K562 (cell line): ENCODE results near the gene AGAP3. TPM values are rescaled to one million over a fixed set of nuclear protein-coding genes. Genes with fewer than 3 reads are reported as not detected.

Experiments used
- ATAC-seq: fragments of 200-7000 bp; cut with Tn5 transposase; 3 replicates; pipeline ENCODE4 v1.9.1; 2020; ENCODE audit warnings: moderate library complexity
- BruUV-seq: library from RNA; stranded (reverse); fragments of 400-500 nt; replicated peaks from 2 replicates; lab custom pipeline; 2021; lab: Mats Ljungman, UMichigan
- CTCF ChIA-PET: fragments of 300-600 bp; formaldehyde crosslinking; extraction: SDS; loops from one replicate; lab custom pipeline; 2021; ENCODE audit warnings: low intra/inter-chr PET ratio; lab: Yijun Ruan, JAX
- POLR2A ChIA-PET: fragments of 300-600, 350-650 bp; sonication (Branson Sonifier 250); formaldehyde crosslinking; extraction: SDS; loops from one replicate; lab custom pipeline; 2021; ENCODE audit warnings: antibody characterized with exemption, inconsistent platforms; lab: Yijun Ruan, JAX
- DNase-seq, 4 experiments: peaks; one replicate each; pipeline versions ENCODE4 v3.0.0 to v3.0.0-alpha.2; 2011 to 2018; ENCODE audit warnings: low spot score in 3 of 4, mixed read lengths in 3 of 4; ENCODE audit errors: extremely low read depth in 1 of 4
- FAIRE-seq: peaks from 2 replicates; lab custom pipeline; 2011; peaks lifted over from hg19 to GRCh38; lab: Jason Lieb, UNC
- H2AFZ ChIP-seq: 2 replicates; pipeline ENCODE4 v1.6.0; 2011; ENCODE audit warnings: low read depth, low read length, control low read depth, inconsistent platforms
- H3K27ac ChIP-seq: fragments of 200-600 bp; 3 replicates; pipeline ENCODE4 v1.8.0; 2011; ENCODE audit warnings: low read depth, mild to moderate bottlenecking, control low read depth, inconsistent platforms, low read length, moderate library complexity, mixed read lengths; ENCODE audit errors: extremely low read depth
- H3K27me3 ChIP-seq, 2 experiments: fragments of 300-600 bp in 1 of 2; 2 replicates in 1 of 2; 3 replicates in 1 of 2; pipeline versions ENCODE4 v1.6.0 to v1.8.0; 2011; ENCODE audit warnings: inconsistent platforms in 2 of 2, low read length in 2 of 2, mild to moderate bottlenecking in 1 of 2, mixed read lengths in 1 of 2, moderate library complexity in 1 of 2; ENCODE audit not compliant: control insufficient read depth in 2 of 2, insufficient read depth in 2 of 2
- H3K36me3 ChIP-seq: fragments of 300-600 bp; 3 replicates; pipeline ENCODE4 v1.8.0; 2011; ENCODE audit warnings: mild to moderate bottlenecking, low read length, inconsistent platforms; ENCODE audit not compliant: control insufficient read depth, insufficient read depth
- H3K4me1 ChIP-seq, 2 experiments: fragments of 200-600 bp in 1 of 2; replicated peaks in 1 of 2; 2 replicates in 1 of 2; 3 replicates in 1 of 2; pipeline versions ENCODE4 v1.5.1 to v1.8.0; 2011; ENCODE audit warnings: inconsistent platforms in 2 of 2, low read length in 2 of 2, mild to moderate bottlenecking in 1 of 2, mixed read lengths in 1 of 2, moderate library complexity in 1 of 2; ENCODE audit not compliant: control insufficient read depth in 2 of 2, insufficient read depth in 2 of 2
- H3K4me2 ChIP-seq: 2 replicates; pipeline ENCODE4 v1.6.1; 2011; ENCODE audit warnings: low read length, control low read depth, inconsistent platforms, mixed read lengths; ENCODE audit not compliant: insufficient read depth
- H3K4me3 ChIP-seq: fragments of 200-600 bp; sonication (generic), shearing (Covaris generic); 2 replicates; pipeline ENCODE4 v1.5.1; 2016; ENCODE audit warnings: control low read depth, inconsistent platforms
- H3K79me2 ChIP-seq: fragments of 200-600 bp; 3 replicates; pipeline ENCODE4 v1.8.0; 2011; ENCODE audit warnings: low read length, inconsistent platforms; ENCODE audit not compliant: control insufficient read depth, insufficient read depth
- H3K9ac ChIP-seq, 2 experiments: 2 replicates each; pipeline versions ENCODE4 v1.6.0 to v1.6.1; 2011; ENCODE audit warnings: low read depth in 2 of 2, low read length in 2 of 2, control low read depth in 1 of 2, inconsistent platforms in 1 of 2, mild to moderate bottlenecking in 1 of 2, mixed read lengths in 1 of 2; ENCODE audit not compliant: insufficient read depth in 1 of 2
- H3K9me1 ChIP-seq: one replicate; pipeline ENCODE4 v1.6.0; 2011; ENCODE audit warnings: inconsistent platforms, mild to moderate bottlenecking, low read length, moderate library complexity; ENCODE audit not compliant: control insufficient read depth, insufficient read depth
- H3K9me3 ChIP-seq: replicated peaks from 2 replicates; pipeline ENCODE4 v1.5.1; 2011; ENCODE audit warnings: low read depth, low read length, inconsistent platforms; ENCODE audit not compliant: control insufficient read depth, insufficient read depth
- H4K20me1 ChIP-seq: replicated peaks from 2 replicates; pipeline ENCODE4 v1.6.1; 2011; ENCODE audit warnings: low read length, inconsistent platforms, mixed read lengths; ENCODE audit not compliant: control insufficient read depth, insufficient read depth
- AFF4 ChIP-seq: sonication (generic); formaldehyde crosslinking; IDR thresholded peaks from 2 replicates; pipeline ENCODE4 v1.8.0; 2023; ENCODE audit warnings: mild to moderate bottlenecking, missing genetic modification reagents
- CXXC5 ChIP-seq: fragments of 250-450 bp; sonication (Bioruptor Pico); IDR thresholded peaks from 2 replicates; pipeline ENCODE4 v1.8.0; 2022; ENCODE audit warnings: inconsistent platforms, mild to moderate bottlenecking, moderate library complexity
- FOXM1 ChIP-seq, 2 experiments: fragments of 450-650 bp in 1 of 2; sonication (generic) in 1 of 2; formaldehyde crosslinking in 1 of 2; IDR thresholded peaks; 2 replicates each; pipeline versions ENCODE4 v1.6.1 to v1.9.0; 2017 to 2022; ENCODE audit warnings: low read depth in 2 of 2, mild to moderate bottlenecking in 2 of 2, missing genetic modification reagents in 1 of 2, moderate library complexity in 1 of 2
- JUND ChIP-seq, 2 experiments: IDR thresholded peaks; 2 replicates in 1 of 2; 3 replicates in 1 of 2; pipeline ENCODE4 v1.6.1; 2011; ENCODE audit warnings: borderline replicate concordance in 2 of 2, low read depth in 2 of 2, low read length in 2 of 2, improper control_type of control experiment in 1 of 2, missing biosample characterization in 1 of 2, missing genetic modification characterization in 1 of 2, missing genetic modification reagents in 1 of 2
- TOE1 ChIP-seq, 2 experiments: fragments of 450-650 bp in 1 of 2; sonication (generic) in 1 of 2; formaldehyde crosslinking in 1 of 2; IDR thresholded peaks; 2 replicates each; pipeline versions ENCODE4 v1.7.1 to v1.8.0; 2016 to 2022; ENCODE audit warnings: borderline replicate concordance in 2 of 2, mild to moderate bottlenecking in 2 of 2, antibody characterized with exemption in 1 of 2, inconsistent platforms in 1 of 2, low read depth in 1 of 2, missing genetic modification reagents in 1 of 2, moderate library complexity in 1 of 2
- ZNF431 ChIP-seq: sonication (generic); formaldehyde crosslinking; IDR thresholded peaks from 2 replicates; pipeline ENCODE4 v1.8.0; 2022; ENCODE audit warnings: mild to moderate bottlenecking, missing genetic modification reagents
- WGBS: fragments of 100-300 bp; shearing (Covaris generic); methylation state at CpG from one replicate; pipeline ENCODE4 v1.1.6; 2016; ENCODE audit warnings: low coverage, mixed read lengths; ENCODE audit not compliant: insufficient coverage; ENCODE audit errors: missing lambda C conversion rate; 5-methylcytosine and 5-hydroxymethylcytosine counted together
- in situ Hi-C: fragments of 300-500 bp; cut with MboI; formaldehyde crosslinking; loops from 4 replicates; pipeline ENCODE4 v1.15.0; 2018; ENCODE audit warnings: inconsistent platforms, mixed read lengths
- intact Hi-C: fragments of 100-400 bp; cut with micrococcal nuclease; formaldehyde crosslinking; loops from 2 replicates; pipeline ENCODE4 v1.14.2; 2022
- polyA plus RNA-seq, 8 experiments: library from polyadenylated mRNA; depleted of rRNA in 4 of 8; stranded (reverse) in 5 of 8; unstranded in 3 of 8; fragments of >200 nt; fragmentation: Nextera tagmentation in 2 of 8; fragmentation: Illumina TruSeq in 1 of 8; extraction: Ambion mirVana in 2 of 8; extraction: Trizol in 1 of 8; gene quantifications; 2 replicates each; pipeline versions ENCODE4 v1.2.1 to v1.2.3, GENCODE V29; 2011 to 2014; ENCODE audit warnings: inconsistent platforms in 1 of 8, missing spikeins in 1 of 8
- total RNA-seq, 7 experiments: library from RNA; depleted of rRNA in 6 of 7; stranded (reverse); fragments of >200 nt in 6 of 7; fragmentation: Illumina TruSeq in 2 of 7; extraction: Trizol in 2 of 7; gene quantifications; 2 replicates each; pipeline versions ENCODE4 v1.2.1 to v1.2.3, GENCODE V29; 2011 to 2021; ENCODE audit warnings: low replicate concordance in 1 of 7
- TF ChIP-seq, protein P1 (sequence below), 2 experiments: fragments of 150-350 bp in 1 of 2; IDR thresholded peaks; 2 replicates each; pipeline ENCODE4 v1.6.1; 2012 to 2016; ENCODE audit warnings: low read depth in 2 of 2, low read length in 2 of 2, mild to moderate bottlenecking in 1 of 2, moderate library complexity in 1 of 2

The AGAP3 gene
- total and polyA plus RNA-seq, 9 of the 15 experiments (the other 6 are each of a cell fraction or from before 2014, with no cell fraction given), result 3.4 to 208 (median 62.2) TPM

DNA sequence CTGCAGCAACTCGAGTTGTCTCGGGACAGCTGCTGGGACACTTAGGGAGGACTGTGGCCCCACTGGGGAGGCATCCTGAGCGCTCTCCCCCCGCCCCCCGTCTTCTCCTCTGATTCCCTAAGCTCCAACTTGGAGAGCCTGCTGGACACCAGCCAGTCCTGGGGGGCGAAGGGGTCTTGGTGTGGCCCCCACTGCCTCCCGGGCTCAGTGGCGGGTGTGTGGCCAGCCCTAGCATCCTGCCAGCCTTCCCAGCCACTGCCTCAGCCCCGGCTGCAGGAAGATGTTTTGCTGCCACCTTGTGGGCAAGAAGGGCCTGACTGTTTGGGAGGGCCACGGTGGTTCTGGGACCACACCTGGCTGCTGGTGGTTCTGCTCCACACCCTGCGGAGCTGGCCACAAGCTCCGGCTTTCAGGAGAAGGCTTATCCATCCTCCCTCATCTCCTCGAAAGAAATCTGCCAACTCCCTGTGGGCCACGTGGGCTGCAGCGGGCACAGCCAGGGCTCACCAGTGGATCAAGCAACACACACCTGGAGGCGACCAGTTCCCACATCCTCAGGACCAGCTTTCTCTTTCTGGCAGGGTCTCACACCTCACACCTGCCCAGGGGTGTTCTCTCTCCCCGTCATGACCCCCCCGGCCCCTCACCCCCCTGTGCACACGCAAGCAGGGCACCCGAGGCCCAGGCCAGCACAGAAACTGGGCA is 24.8 kb downstream of the AGAP3 start (continued):
- TF ChIP-seq TOE1 (IDR thresholded peaks at IDR 0.05; ENCODE audit: borderline replicate concordance), result 0 out of 2 replicates have a peak, but pooled peaks have one; percentile 22
- no peak for TF ChIP-seq TOE1 (CRISPR knock-in tag; IDR thresholded peaks at IDR 0.05; ENCODE audit: borderline replicate concordance, low read depth)
- TF ChIP-seq JUND (IDR thresholded peaks at IDR 0.05; ENCODE audit: borderline replicate concordance, low read depth, low read length), result 0 out of 2 replicates have a peak, but pooled peaks have one; percentile 45
- no peak for TF ChIP-seq JUND (tag; IDR thresholded peaks at IDR 0.05; ENCODE audit: borderline replicate concordance, low read depth, low read length)
- TF ChIP-seq, all 486 proteins: peak for 45

DNA sequence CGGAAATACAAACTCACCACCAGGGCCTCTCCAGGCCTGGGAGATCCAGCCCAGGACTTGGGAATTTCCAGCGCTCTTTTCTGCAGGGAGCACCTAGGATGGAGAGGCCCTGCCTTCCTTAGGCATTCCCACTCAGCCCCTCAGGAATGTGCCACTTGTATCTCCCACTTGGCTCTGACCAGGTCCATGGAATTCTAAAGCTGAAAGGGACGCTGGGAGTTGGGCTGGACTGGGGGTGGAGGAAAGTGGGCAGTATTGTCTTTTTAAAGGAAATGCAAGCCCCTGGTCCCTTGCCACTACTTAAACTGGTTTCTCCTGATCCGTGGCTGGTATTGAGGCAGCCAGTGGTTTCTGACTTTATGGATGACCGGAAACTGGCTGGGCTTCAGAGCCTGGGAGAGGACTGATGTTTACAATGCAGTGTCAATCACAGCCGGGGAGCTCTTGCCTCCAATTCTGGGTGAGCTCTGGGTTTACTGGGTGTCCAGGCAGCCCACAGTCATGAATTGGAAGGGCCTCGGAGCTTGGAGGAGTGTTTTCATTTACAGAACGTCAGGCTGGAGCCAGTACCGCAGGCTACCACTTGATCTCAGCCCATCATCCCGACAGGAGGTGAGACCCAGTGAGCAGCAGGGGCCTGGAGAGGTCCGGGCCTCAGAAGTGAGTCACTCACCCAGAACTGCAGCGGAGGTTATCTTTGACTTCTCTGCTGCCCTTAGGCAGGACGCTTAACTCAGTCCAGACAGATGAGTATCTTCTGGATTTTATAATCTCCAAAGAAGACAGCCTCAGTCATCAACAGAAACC is 27.3 kb downstream of the AGAP3 start:
- peaks cover 14% of the 10 kb centered on the region for H3K9me1 ChIP-seq
- peak overlapping the region in 1 of 2 experiments; percentile 49; a peak in 2 of 4 replicates for H3K9ac ChIP-seq
- no peak overlapping the region for H2AFZ ChIP-seq
- peak; percentile 58 for ATAC-seq
- peaks cover 74% of the 10 kb centered on the region for H3K79me2 ChIP-seq
- intact Hi-C loops, result loop anchor here (5.0 kb wide), 2 partner anchors 151 to 216 kb away; no protein-coding TSS in a partner anchor
- peak; percentile 89 for FAIRE-seq
- H3K27ac ChIP-seq, result peak overlapping the region; percentile 56; the same call in 2 of the 3 replicates
- peaks cover 57% of the 10 kb centered on the region; the same call in 2 of the 3 replicates for H3K36me3 ChIP-seq
- DNase-seq, result peak; percentile 80 to 87 (median 84)
- in situ Hi-C loops, result no loop called here
- no TSS peak for BruUV-seq
- peaks cover 74% of the 10 kb centered on the region for H4K20me1 ChIP-seq
- ChIA-PET CTCF (interaction anchor here (0.5 to 0.6 kb wide), 3 partner anchors 53 to 1199 kb away, joined by 4 to 6 read pairs (median 5); no protein-coding TSS in a partner anchor), POLR2A (no interaction called here)
- no peaks in the 10 kb centered on the region for H3K9me3 ChIP-seq
- no peaks in the 10 kb centered on the region for H3K27me3 ChIP-seq
- peaks cover 41 to 79% of the 10 kb centered on the region in 2 experiments for H3K4me1 ChIP-seq
- WGBS, result 32% methylated on average over 13 of the region's 13 CpGs
- H3K4me2 ChIP-seq, result peak overlapping the region; percentile 22; the same call in 1 of the 2 replicates
- no peak overlapping the region for H3K4me3 ChIP-seq
- TF ChIP-seq ZNF431 (CRISPR knock-in tag) (no peak), AFF4 (CRISPR knock-in tag) (no peak), CXXC5 (CRISPR knock-in tag) (peak; percentile 31; the same call in 1 of the 2 replicates), FOXM1 (IDR thresholded peaks at IDR 0.05; ENCODE audit: low read depth) (no peak), FOXM1 (CRISPR knock-in tag; IDR thresholded peaks at IDR 0.05; ENCODE audit: low read depth) (no peak)
- TF ChIP-seq, protein P1, sequence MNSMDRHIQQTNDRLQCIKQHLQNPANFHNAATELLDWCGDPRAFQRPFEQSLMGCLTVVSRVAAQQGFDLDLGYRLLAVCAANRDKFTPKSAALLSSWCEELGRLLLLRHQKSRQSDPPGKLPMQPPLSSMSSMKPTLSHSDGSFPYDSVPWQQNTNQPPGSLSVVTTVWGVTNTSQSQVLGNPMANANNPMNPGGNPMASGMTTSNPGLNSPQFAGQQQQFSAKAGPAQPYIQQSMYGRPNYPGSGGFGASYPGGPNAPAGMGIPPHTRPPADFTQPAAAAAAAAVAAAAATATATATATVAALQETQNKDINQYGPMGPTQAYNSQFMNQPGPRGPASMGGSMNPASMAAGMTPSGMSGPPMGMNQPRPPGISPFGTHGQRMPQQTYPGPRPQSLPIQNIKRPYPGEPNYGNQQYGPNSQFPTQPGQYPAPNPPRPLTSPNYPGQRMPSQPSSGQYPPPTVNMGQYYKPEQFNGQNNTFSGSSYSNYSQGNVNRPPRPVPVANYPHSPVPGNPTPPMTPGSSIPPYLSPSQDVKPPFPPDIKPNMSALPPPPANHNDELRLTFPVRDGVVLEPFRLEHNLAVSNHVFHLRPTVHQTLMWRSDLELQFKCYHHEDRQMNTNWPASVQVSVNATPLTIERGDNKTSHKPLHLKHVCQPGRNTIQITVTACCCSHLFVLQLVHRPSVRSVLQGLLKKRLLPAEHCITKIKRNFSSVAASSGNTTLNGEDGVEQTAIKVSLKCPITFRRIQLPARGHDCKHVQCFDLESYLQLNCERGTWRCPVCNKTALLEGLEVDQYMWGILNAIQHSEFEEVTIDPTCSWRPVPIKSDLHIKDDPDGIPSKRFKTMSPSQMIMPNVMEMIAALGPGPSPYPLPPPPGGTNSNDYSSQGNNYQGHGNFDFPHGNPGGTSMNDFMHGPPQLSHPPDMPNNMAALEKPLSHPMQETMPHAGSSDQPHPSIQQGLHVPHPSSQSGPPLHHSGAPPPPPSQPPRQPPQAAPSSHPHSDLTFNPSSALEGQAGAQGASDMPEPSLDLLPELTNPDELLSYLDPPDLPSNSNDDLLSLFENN (IDR thresholded peaks at IDR 0.05; ENCODE audit: low read depth in 2 of 2, low read length in 2 of 2), result no peak
